Epithelial cell of esophagus (primary cell): Measurements from ENCODE around the gene CA11.

Experiments used
- DNase-seq: peaks from one replicate; pipeline ENCODE4 v3.0.0; 2010; ENCODE audit warnings: low read depth
- H3K4me3 ChIP-seq: 2 replicates; pipeline ENCODE4 v1.5.1; 2011; ENCODE audit warnings: mild to moderate bottlenecking, low read length, control low read depth
- CTCF ChIP-seq: IDR thresholded peaks from 2 replicates; pipeline ENCODE4 v1.5.1; 2011; ENCODE audit warnings: low read depth, mild to moderate bottlenecking, low read length, control low read depth, inconsistent platforms; ENCODE audit not compliant: insufficient read depth; ENCODE audit errors: missing control alignments

CA11 gene

GRCh38 chr19:48618916-48619691 is 26.9 kb downstream of the CA11 start, which contains the start of the genes RPL18 and SPHK2:
RPL18 (minus strand) TSS chr19:48619178; CDS start chr19:48619143, 35 bp downstream.
SPHK2 (plus strand) TSS chr19:48619506; CDS start chr19:48620515, 1,009 bp downstream.
- peak; percentile 13 for TF ChIP-seq CTCF
- H3K4me3 ChIP-seq: peak within 1 kb of the TSS; percentile 94
- DNase-seq: peak; percentile 100

- TF ChIP-seq CTCF: no peak
- H3K4me3 ChIP-seq: peak overlapping the region; percentile 94
- DNase-seq: no peak
These were observed 27.6 kb downstream of the CA11 start for GRCh38 chr19:48618278-48618915.

GRCh38 chr19:48617146-48617937 is 28.6 kb downstream of the CA11 start:
- TF ChIP-seq CTCF: no peak
- peak overlapping the region; percentile 94 for H3K4me3 ChIP-seq
- DNase-seq: peak; percentile 49

- no peak for DNase-seq
- no peak for TF ChIP-seq CTCF
- H3K4me3 ChIP-seq: peak overlapping the region; percentile 94
These were observed 29.4 kb downstream of the CA11 start for GRCh38 chr19:48616491-48617056.

- no peak for TF ChIP-seq CTCF
- DNase-seq: no peak
- no peak overlapping the region for H3K4me3 ChIP-seq
These were observed 29.9 kb downstream of the CA11 start for GRCh38 chr19:48616041-48616436.

GRCh38 chr19:48615231-48616040 is 30.6 kb downstream of the CA11 start:
- no peak for DNase-seq
- H3K4me3 ChIP-seq: no peak overlapping the region
- TF ChIP-seq CTCF: no peak
